GM18520 (cell line): ENCODE measurements around the gene TMCC1.
"Not testable (repeated sequence)": the region's sequence is repeated elsewhere in the genome, so short reads cannot be mapped to it uniquely, and the experiment has no call there.

ENCODE experiments used
- ATAC-seq: cut with Tn5 transposase; IDR thresholded peaks from one replicate; pipeline ENCODE4 v1.9.1; 2021; ENCODE audit not compliant: unreplicated experiment

The TMCC1 gene

GRCh38 chr3:129892857-129893580 is 492 bp downstream of the TMCC1 start:
- no peak for ATAC-seq

DNA sequence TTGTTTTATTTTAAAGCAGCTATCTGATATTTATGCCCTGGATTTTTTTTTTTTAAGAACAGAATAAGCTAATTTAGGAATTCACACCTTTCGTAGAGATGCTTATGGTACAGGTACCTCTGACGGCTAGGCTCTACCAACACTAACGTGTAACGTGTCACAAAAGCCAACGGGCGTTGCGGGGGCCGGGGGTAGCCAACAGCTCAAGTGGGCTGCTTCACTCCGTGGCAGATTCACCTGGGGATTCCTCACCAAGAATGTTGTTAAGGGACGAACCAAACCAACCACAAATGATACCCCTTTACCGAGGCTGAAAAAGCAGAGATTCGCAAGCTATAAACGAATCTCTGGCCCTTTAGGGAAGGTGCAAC is 1.0 kb downstream of the TMCC1 start:
- ATAC-seq, result no peak

- ATAC-seq, result no peak
These were observed 2.6 kb downstream of the TMCC1 start for GRCh38 chr3:129890891-129891290.

GRCh38 chr3:129890125-129890524 is 3.4 kb downstream of the TMCC1 start:
- no peak for ATAC-seq

DNA sequence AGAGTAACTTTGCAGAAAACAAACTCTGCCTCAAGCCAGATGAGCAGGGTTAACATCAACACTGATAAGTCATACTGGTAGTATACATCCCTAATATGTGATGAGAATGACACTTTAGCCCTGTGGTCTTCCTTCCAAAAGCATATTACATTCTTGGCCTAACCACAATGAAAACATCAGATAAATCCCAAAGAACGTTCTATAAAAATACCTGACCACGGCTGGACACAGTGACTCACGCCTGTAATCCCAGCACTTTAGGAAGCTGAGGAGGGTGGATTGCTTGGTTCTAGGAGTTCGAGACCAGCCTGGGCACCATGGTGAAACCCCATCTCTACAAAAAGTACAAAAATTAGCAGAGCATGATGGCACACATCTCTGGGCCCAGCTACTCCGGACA is 4.7 kb downstream of the TMCC1 start:
- ATAC-seq, result no peak

DNA sequence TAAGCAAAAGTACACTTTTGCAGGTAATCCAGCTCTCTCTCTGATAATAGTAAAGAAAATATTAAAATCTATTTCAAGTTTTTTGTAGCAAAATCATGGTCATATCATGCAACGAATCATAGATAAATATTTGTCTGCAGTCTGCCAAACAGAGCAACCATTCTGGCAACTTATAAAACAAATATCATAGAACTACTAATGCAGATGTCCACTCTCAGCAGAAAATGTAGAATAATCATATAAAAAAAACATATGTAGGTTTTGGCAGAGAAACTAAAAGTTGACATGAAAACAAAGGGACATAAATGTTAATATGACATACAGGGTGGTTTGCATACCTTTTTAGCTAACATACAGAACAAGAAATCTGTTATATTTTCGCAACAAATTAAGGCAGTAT is 12.2 kb downstream of the TMCC1 start:
- ATAC-seq, result no peak

- ATAC-seq, result no peak
These were observed 15.2 kb downstream of the TMCC1 start for GRCh38 chr3:129878355-129878754.

- ATAC-seq, result not testable (repeated sequence)
These were observed 19.0 kb downstream of the TMCC1 start for GRCh38 chr3:129874479-129874878.

GRCh38 chr3:129868912-129869311 is 24.6 kb downstream of the TMCC1 start:
- ATAC-seq, result no peak

GRCh38 chr3:129867506-129868124 is 25.9 kb downstream of the TMCC1 start:
- ATAC-seq, result no peak

GRCh38 chr3:129865806-129866205 is 27.7 kb downstream of the TMCC1 start:
- no peak for ATAC-seq

GRCh38 chr3:129864519-129864918 is 29.0 kb downstream of the TMCC1 start:
- ATAC-seq, result no peak

- no peak for ATAC-seq
These were observed 34.2 kb downstream of the TMCC1 start for GRCh38 chr3:129859272-129859671.

DNA sequence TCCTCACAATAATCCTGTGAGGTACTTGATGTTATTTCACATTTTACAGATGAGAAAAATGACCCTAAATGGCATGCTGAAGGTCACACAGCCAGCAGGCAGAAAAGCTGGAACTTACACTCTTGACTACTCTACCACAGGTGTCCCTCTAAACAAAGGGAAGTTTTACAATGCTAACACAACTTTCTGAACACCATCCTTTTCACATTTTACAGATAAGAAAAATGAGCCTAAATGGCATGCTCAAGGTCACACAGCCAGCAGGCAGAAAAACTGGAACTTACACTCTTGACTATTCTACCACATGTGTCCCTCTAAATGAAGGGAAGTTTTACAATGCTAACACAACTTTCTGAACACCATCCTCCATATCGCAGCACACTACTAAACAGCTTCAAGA is 35.6 kb downstream of the TMCC1 start:
- ATAC-seq, result no peak

DNA sequence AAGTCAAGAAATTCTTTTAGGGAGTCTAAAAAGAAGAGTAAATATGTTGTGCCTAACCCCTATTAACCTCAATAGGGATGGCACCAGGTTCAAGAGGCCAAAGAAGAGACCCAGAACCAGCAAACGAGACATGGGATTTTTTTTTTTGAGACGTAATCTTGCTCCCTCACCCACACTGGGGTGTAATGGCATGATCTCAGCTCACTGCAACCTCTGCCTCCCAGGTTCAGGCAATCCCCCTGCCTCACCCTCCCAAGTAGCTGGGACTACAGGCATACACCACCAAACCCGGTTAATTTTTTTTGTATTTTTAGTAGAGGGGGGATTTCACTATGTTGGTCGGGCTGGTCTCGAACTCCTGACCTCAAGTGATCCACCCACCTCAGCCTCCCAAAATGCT is 36.7 kb downstream of the TMCC1 start:
- not testable (repeated sequence) for ATAC-seq

GRCh38 chr3:129855832-129856419 is 37.6 kb downstream of the TMCC1 start:
- no peak for ATAC-seq

- no peak for ATAC-seq
These were observed 38.2 kb downstream of the TMCC1 start for GRCh38 chr3:129855170-129855831.

GRCh38 chr3:129854460-129854859 is 39.1 kb downstream of the TMCC1 start:
- no peak for ATAC-seq

DNA sequence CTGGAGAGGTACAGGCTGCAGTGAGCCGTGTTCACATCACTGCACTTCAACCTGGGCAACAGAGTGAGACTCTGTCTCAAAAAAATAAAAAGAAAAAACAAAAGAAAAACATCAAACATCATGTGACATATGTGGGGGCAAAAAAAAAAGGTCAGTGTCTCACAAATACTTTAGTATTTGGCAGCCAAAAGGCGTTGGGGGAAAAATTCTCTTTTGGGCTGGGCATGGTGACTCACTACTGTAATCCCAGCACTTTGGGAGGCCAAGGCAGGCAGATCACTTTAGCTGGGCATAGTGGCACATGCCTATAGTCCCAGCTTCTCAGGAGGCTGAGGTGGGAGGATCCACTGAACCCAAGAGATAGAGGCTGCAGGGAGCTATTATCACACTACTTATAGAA is 47.6 kb downstream of the TMCC1 start:
- no peak for ATAC-seq

DNA sequence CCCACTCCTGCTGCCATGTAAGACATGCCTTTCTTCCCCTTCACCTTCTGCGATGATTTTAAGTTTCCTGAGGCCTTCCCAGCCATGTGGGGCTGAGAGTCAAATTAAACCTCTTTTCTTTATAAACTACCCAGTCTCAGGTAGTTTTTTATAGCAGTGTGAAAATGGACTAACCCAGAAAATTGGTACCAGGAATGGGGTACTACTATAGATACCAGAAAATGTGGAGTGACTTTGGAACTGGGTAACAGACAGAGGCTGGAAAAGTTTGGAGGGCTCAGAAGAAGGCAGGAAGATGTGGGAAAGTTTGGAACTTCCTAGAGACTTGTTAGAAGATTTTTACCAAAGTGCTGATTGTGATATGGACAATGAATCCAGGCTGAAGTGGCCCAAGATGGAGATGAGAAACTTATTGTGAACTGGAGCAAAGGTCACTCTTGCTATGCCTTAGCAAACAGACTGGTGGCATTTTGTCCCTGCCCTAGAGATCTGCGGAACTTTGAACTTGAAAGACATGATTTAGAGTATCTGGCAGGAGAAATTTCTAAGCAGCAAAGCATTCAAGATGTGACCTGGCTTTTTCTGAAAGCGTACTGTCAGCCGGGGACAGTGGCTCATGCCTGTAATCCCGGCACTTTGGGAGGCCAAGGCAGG is 52.7 kb downstream of the TMCC1 start:
- ATAC-seq, result no peak

DNA sequence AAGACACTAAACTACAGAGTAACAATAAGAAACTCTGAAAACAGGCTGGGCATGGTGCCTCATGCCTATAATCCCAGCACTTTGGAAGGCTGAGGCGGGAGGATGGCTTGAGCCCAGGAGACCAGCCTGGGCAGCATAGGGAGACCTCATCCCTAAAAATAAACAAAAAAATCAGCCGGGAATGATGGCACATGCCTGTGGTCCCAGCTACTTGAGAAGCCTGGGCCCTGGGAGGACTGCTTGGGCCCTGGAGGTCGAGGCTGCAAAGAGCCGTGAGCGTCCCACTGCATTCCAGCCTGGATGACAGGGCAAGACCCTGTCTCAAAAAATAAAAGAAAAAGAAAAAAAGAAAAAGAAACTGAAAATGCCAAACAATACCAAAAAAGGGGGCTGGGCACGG is 55.4 kb downstream of the TMCC1 start:
- no peak for ATAC-seq
